PC-3 (cell line): Measurements from ENCODE around the gene EPHB3.

Experiments used
- CTCF ChIP-seq: fragments of 300-600 bp; sonication (generic); conservative IDR thresholded peaks from 2 replicates; pipeline ENCODE4 v1.5.1; 2017; ENCODE audit warnings: antibody characterized with exemption, low read depth, mild to moderate bottlenecking, low read length
- EZH2 ChIP-seq: fragments of 300-600 bp; sonication (generic); IDR thresholded peaks from one replicate; pipeline ENCODE4 v1.6.1; 2017; ENCODE audit warnings: antibody characterized with exemption, mild to moderate bottlenecking, low read length; ENCODE audit not compliant: unreplicated experiment

- TF ChIP-seq CTCF: no peak
- no peak for TF ChIP-seq EZH2
These were observed 1.1 kb upstream of the EPHB3 start for GRCh38 chr3:184560531-184560930.
